Pons (tissue), 1 donor: ENCODE results near the gene OLFML2A.

ENCODE experiments used
- DNase-seq: peaks from one replicate; pipeline ENCODE4 v3.0.0-alpha.2; 2016; ENCODE audit warnings: low spot score

Gene OLFML2A

DNA sequence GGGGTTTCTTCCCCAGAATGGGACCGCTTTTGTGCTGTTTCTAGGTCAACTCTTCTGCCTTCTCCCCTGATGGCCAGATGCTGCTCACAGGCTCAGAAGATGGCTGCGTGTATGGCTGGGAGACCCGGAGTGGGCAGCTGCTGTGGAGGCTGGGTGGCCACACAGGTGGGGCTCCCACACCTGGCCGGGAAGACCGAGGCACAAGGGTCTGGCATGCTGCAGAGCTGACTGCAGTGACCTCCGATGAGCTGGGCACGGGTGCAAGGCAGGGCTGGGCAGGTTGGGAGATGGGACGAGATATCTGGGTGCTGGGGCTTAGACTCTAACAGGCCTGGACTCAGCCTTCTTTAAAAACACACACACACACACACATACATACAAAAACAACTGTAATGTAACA is 77.2 kb downstream of the OLFML2A start:
- DNase-seq = no peak

DNA sequence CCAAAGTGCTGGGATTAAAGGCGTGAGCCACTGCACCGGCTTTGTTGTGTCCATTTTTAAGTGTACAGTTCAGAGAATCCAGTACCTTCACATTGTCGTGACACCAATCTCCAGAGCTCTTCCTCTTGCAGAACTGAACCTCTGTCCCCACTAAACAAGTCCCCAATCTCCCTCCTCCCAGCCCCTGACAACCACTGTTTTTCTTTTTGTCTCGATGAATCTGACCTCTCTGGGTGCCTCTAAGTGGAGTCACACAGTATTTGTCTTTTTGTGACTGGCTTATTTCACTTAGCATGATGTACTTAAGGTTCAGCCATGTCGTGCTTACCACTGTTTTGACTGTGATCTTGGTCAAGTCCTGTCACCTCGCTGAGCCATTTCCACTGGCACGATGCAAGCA is 77.9 kb downstream of the OLFML2A start:
- no peak for DNase-seq

DNA sequence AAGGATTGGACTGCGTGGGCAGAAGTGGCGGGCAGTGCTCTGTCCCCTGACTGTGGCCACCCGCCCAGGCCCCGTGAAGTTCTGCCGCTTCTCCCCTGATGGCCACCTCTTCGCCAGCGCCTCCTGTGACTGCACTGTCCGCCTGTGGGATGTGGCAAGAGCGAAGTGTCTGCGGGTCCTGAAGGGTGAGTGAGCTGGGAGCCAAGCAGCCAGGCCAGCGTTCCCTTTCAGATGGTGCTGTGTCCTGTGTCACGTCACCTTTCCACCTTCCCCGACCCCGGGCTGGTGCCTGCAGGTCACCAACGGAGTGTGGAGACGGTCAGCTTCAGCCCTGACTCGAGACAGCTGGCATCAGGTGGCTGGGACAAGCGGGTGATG is 78.6 kb downstream of the OLFML2A start:
- DNase-seq = no peak

DNA sequence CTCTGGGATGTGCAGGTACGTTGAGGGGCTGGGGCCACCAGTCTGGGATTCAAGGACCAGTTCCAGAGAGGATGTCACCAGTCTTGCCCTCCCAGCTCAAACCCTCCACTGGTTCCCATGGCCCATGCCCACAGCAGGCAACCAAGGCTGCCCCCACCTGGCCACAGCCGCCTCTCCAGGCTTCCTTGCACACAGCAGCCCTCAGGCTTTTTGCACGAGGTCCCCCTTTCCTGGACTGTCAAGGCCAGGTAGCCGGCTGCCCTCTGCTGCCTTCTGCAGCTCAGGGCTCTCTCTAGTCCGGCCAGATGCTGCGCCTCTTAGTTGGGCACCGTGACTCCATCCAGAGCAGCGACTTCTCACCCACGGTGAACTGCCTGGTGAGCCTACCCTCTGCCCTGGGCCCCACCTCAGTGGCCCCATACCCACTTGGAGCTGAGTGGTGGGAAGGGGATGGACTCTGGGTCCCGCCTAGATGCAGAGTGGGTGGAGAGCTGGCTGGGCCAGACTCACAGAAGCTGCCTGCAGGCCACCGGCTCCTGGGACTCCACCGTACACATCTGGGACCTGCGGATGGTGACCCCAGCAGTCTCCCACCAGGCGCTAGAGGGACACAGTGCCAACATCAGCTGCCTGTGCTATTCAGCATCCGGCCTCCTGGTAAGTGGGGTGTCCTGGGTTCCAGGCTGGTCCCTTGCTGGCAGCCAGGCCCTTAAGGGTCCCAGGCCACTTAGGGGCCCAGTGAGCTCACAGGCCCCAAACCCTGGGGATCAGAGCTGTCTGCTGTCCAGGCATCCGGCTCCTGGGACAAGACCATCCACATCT is 79.2 kb downstream of the OLFML2A start:
- DNase-seq = no peak

DNA sequence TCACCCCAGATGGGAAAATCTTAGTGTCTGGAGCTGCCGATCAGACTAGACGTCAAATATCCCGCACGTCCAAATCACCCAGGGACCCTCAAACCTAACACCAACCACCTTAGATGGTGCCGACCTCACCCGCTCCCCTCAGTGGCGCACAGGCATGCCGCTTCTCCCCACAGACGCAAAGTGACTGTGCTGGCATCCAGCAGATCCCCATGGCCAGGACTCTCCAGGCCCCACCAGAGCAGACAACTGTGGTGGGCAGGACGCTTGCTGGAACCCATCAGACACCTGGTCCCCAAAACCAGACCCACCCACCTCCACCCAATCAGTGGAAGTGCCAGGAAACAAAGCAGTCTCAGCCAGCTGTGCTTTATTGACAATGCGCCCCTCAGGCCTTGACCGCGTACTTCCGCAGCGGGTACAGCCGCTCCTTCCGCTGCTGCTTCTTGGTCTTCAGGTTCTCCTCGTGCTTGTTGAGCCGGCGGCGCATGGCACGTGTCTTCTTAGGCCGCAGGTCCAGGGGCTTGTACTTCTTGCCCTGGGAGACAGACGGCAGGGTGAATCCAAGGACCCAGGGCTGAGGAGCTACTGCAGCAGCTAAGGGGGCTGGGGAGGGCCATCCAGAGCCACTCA is 80.7 kb downstream of the OLFML2A start:
- no peak for DNase-seq

DNA sequence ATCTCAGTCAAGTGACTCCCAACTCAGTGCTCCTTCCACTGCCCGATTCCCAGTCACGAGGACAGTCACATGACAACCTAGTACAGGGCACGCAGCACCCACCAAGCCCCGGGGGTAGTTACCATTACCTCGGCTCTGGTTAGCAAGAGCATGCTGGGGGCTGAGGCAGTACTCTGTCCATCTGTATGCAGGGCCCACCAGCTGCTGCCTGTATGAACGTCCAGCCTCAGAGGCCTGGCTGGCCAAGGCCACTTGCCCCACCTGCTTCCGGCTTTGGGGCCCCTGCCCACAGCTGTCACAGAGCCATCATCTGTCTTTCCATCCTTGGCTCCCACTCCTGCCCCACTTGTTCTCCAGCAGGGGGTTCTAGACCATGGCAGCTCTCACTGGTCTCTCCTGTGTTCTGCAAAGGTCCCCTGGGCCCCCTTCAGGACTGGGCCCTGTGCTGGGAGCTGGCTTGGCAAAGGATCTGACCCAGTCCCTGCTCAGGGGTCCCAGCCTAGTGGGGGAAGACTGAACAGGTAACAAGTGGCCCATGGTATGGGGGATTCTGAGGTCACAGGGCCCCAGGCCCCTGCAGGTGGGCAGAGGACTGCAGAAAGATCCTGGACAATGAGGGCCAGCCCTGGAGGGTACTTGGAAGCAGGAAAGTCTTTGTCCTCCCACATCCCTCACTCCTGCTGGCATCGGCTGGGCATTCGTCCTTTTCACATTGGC is 81.6 kb downstream of the OLFML2A start:
- DNase-seq = no peak

DNA sequence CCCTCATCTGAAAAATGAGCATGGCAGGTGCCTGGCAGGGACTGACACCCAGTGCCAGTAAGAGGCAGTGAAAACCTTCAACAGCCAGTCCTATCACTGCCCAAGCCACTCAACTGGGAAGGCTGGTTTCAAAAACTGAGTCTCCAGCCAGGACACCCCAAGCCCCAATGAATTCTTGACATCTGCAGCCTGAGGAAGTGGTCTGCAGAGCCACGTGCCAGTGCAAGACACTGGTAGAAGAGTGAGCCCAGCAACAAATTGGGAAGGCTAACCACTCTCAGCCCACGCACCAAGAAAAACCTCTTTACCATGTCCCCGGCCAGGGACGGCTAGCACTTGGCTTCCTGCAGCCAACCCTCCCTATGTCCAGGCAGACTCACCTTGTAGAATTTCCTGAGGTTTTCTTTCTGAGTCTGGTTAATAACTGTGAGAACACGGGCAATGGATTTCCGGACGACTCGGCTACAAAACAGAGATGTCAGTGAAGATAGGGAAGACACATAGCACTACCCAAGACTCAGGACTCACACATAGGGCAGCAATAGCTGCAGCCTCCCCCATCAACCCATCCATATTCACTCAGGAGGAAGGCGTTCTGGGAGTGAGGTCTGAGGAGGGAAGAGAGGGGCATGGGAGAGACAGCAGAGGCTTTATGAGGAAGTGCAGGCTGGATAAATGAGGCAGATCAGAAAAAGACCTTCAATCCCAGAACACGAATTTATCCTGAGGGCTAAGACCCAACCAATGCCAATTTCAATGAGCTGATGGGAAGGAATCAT is 83.1 kb downstream of the OLFML2A start:
- no peak for DNase-seq

DNA sequence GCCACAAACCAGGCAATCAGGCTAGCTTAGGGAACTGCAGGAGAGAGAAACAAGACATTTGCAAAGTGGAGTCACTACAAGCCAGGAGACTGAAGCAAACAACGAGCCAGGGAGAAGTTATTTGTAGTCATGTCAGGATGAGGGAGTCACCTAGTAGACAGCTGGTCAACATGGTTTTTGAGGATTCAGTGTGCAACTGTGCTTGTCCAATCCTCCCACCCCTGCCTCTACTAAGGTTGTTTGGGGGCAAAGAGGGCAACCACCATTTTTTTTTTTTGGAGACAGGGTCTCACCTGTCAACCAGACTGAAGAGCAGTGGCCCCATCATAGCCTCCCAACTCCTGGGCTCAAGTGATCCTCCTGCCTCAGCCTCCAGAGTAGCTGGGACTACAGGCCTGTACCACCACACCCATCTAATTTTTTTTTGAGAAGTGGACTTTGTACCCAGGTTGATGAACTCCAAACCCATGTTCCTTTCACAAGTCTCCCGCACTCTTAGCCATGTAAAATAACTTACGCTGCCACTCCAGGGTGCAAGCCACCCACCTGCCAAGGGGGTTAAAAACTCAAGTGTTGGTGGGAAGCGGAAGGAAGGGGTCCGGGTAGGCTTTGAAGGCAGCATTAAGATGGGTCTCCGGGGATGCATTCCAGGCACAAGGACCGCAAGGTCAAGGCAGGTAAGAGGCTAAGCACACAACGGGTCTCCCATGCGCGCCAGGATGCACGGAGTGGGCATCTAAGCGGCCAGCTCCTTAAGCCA is 83.8 kb downstream of the OLFML2A start:
- no peak for DNase-seq

DNA sequence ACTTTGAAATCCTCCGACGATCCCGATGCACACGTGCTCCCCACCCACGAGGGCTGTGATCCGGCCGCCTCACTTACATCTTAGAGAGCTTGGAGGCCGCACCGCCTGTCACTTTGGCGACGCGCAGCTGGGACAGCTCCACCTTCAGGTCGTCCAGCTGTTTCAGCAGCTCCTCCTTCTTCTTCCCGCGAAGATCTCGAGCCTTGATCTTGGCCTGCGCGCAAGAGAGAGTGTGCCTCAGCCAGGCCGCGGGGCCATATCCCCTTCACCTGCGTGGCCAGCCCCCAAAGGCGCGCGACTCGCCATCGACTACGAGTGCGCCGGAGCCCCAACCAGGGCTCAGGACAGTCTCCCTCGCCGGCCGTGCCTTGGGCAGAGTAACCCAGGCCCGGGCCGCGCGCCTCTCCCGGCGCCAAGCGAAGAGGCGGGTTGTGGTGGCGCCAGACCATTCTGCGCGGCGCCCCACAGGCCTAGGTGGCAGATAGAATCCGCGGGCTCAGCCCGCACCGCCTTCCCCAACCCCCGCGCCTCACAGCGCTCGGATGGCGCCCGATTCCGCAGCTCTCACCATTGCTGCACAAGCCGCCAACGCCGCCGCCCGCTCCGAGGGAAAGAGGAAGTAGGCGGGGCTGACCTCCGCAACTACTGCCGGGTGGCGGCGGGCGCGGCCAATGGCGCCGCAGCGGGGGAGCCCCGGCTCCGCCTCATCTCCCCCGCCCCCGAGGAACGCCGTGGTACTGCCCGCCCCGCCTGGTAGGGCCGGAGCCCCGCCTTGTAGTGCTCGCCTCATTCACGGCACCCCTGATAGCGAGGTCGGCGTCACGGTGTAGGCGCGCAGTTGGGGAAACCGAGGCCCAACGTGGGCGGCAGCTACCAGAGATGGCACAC is 84.7 kb downstream of the OLFML2A start, which contains the start of the genes ARPC5L and RPL35:
Gene ARPC5L (plus strand): TSS at position 789 of the 888 bp plus-strand sequence. CDS start 7,161 bp downstream, outside the sequence.
Gene RPL35 (minus strand): TSS at position 616 of the 888 bp plus-strand sequence. CDS start 45 bp downstream, at position 571.
- peak; percentile 89 for DNase-seq

DNA sequence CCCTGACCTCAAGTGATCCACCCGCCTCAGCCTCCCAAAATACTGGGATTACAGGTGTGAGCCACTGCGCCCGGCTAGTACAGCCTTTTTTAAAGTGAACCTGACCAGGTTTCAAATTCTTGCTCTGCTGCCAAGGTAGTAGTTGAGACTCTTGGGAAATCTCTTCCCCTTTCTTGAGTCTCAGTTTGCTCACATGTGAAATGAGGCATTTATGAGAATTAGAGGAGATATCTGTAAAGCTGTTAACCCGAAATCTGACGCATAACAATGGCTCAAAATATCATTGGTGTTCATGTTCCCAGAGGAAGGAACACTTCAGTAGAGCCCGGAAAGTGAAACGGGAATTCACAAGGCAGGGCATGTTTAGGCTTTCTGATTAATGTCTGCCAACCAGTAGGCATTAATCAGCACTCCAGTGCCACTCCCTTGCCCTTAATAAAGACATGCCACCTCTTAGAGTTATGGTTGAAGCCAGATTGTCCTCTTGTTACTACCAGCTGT is 86.5 kb downstream of the OLFML2A start:
- no peak for DNase-seq
